Sigmoid colon (tissue), 4 donors: ENCODE data around the gene TRABD2B.

Experiments
- EP300 ChIP-seq, 4 donors: sonication (generic); formaldehyde crosslinking; IDR thresholded peaks; one replicate each; pipeline ENCODE4 v1.6.1; 2017; ENCODE audit warnings: antibody characterized with exemption in 4 of 4
- TF ChIP-seq, protein P1 (sequence below), 4 experiments: fragments of 450-650 bp in 3 of 4; fragments of 200-600 bp in 1 of 4; IDR thresholded peaks; one replicate each; pipeline ENCODE4 v1.5.1; 2016 to 2019; ENCODE audit warnings: antibody characterized with exemption in 4 of 4, mild to moderate bottlenecking in 3 of 4, moderate library complexity in 2 of 4

DNA sequence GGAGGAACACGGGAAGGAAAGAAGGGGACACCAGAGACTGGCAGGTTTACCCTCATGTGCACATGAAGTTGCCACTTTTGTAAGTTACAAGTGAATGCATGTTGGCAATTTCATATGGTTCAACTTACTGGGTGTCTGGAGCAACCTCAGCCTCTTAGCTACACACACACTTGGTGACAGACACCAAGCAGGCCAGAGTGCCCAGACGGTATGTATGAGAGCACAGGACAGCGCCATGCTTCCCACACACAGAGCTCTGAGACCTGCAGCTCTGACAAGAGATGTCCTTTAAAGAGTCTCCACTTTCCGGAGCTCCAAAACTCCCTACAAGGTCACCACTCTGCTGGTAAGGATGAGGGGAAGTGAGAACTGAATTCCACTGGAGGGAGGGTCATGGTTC lies 1.9 kb upstream of the TRABD2B start:
- TF ChIP-seq, protein P1, sequence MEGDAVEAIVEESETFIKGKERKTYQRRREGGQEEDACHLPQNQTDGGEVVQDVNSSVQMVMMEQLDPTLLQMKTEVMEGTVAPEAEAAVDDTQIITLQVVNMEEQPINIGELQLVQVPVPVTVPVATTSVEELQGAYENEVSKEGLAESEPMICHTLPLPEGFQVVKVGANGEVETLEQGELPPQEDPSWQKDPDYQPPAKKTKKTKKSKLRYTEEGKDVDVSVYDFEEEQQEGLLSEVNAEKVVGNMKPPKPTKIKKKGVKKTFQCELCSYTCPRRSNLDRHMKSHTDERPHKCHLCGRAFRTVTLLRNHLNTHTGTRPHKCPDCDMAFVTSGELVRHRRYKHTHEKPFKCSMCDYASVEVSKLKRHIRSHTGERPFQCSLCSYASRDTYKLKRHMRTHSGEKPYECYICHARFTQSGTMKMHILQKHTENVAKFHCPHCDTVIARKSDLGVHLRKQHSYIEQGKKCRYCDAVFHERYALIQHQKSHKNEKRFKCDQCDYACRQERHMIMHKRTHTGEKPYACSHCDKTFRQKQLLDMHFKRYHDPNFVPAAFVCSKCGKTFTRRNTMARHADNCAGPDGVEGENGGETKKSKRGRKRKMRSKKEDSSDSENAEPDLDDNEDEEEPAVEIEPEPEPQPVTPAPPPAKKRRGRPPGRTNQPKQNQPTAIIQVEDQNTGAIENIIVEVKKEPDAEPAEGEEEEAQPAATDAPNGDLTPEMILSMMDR (IDR thresholded peaks at IDR 0.05), result no peak
- no peak for TF ChIP-seq EP300 (IDR thresholded peaks at IDR 0.05)
